HepG2 (cell line): ENCODE data around the gene TNFAIP8L1. TPM values are rescaled to one million over a fixed set of nuclear protein-coding genes. Genes with fewer than 3 reads are reported as not detected.

Source experiments
- ATF1 ChIP-seq: IDR thresholded peaks from 2 replicates; pipeline ENCODE4 v1.6.1; 2016; ENCODE audit warnings: mild to moderate bottlenecking, control low read depth
- ATF7-NPFF ChIP-seq: sonication (generic); formaldehyde crosslinking; IDR thresholded peaks from 2 replicates; pipeline ENCODE4 v1.8.1; 2023; ENCODE audit warnings: mild to moderate bottlenecking, low read depth, missing genetic modification reagents, moderate library complexity
- CENPBD1 ChIP-seq: sonication (generic); formaldehyde crosslinking; IDR thresholded peaks from 2 replicates; pipeline ENCODE4 v1.8.0; 2022; ENCODE audit warnings: missing genetic modification reagents, low read depth, mild to moderate bottlenecking, borderline replicate concordance
- CENPT ChIP-seq: sonication (generic); formaldehyde crosslinking; IDR thresholded peaks from 2 replicates; pipeline ENCODE4 v1.8.0; 2022; ENCODE audit warnings: low read depth, mild to moderate bottlenecking, moderate library complexity, missing genetic modification reagents
- CHD4 ChIP-seq: fragments of 200-600 bp; sonication (generic); IDR thresholded peaks from 2 replicates; pipeline ENCODE4 v1.7.0; 2017; ENCODE audit warnings: mild to moderate bottlenecking, low read length, borderline replicate concordance
- GABPB1 ChIP-seq: IDR thresholded peaks from 2 replicates; pipeline ENCODE4 v1.6.1; 2016; ENCODE audit warnings: mild to moderate bottlenecking, missing genetic modification reagents, moderate library complexity, missing compliant biosample characterization
- IKZF5 ChIP-seq: IDR thresholded peaks from 2 replicates; pipeline ENCODE4 v1.6.1; 2018; ENCODE audit warnings: missing genetic modification reagents, mild to moderate bottlenecking, missing compliant biosample characterization
- JUND ChIP-seq: sonication (generic); formaldehyde crosslinking; IDR thresholded peaks from 2 replicates; pipeline ENCODE4 v1.8.0; 2022; ENCODE audit warnings: mild to moderate bottlenecking, missing genetic modification reagents
- KAT8 ChIP-seq: IDR thresholded peaks from 2 replicates; pipeline ENCODE4 v1.6.1; 2016; ENCODE audit warnings: missing genetic modification reagents, missing compliant biosample characterization
- KDM1A ChIP-seq: IDR thresholded peaks from 2 replicates; pipeline ENCODE4 v1.6.1; 2016; ENCODE audit warnings: missing compliant biosample characterization
- MED13 ChIP-seq: sonication (generic); formaldehyde crosslinking; IDR thresholded peaks from 2 replicates; pipeline ENCODE4 v1.5.0; 2020; ENCODE audit warnings: missing genetic modification reagents
- MXD1 ChIP-seq: sonication (generic); formaldehyde crosslinking; IDR thresholded peaks from 2 replicates; pipeline ENCODE4 v1.4.0; 2020; ENCODE audit warnings: mild to moderate bottlenecking, missing genetic modification reagents
- PATZ1 ChIP-seq: sonication (generic); formaldehyde crosslinking; IDR thresholded peaks from 2 replicates; pipeline ENCODE4 v1.4.0; 2020; ENCODE audit warnings: missing genetic modification reagents
- PAX8 ChIP-seq: sonication (generic); formaldehyde crosslinking; IDR thresholded peaks from 2 replicates; pipeline ENCODE4 v1.8.0; 2022; ENCODE audit warnings: mild to moderate bottlenecking, missing genetic modification reagents, borderline replicate concordance
- PPARG ChIP-seq: conservative IDR thresholded peaks from 2 replicates; pipeline ENCODE4 v1.6.1; 2016; ENCODE audit warnings: missing biosample characterization, missing genetic modification reagents
- STAG1 ChIP-seq: sonication (generic); formaldehyde crosslinking; IDR thresholded peaks from 2 replicates; pipeline ENCODE4 v1.4.0; 2020; ENCODE audit warnings: missing genetic modification reagents
- THAP11 ChIP-seq: IDR thresholded peaks from 2 replicates; pipeline ENCODE4 v1.6.1; 2016; ENCODE audit warnings: missing biosample characterization, missing genetic modification reagents
- U2AF2 ChIP-seq: fragments of 200-400 bp; formaldehyde crosslinking; IDR thresholded peaks from 2 replicates; pipeline ENCODE4 v1.6.1; 2017; ENCODE audit warnings: low read depth, mild to moderate bottlenecking, low read length
- XRCC5 ChIP-seq: fragments of 200-400 bp; formaldehyde crosslinking; optimal IDR thresholded peaks from 2 replicates; pipeline ENCODE3; 2017; ENCODE audit warnings: mild to moderate bottlenecking, low read length
- ZNF225 ChIP-seq: sonication (generic); formaldehyde crosslinking; IDR thresholded peaks from 2 replicates; pipeline ENCODE4 v1.4.0; 2020; ENCODE audit warnings: mild to moderate bottlenecking, missing genetic modification reagents
- ZNF230 ChIP-seq: sonication (generic); formaldehyde crosslinking; IDR thresholded peaks from 2 replicates; pipeline ENCODE4 v1.4.0; 2020; ENCODE audit warnings: mild to moderate bottlenecking, missing genetic modification reagents
- ZNF274 ChIP-seq: sonication (generic); formaldehyde crosslinking; IDR thresholded peaks from 2 replicates; pipeline ENCODE4 v1.5.1; 2020; ENCODE audit warnings: mild to moderate bottlenecking, missing genetic modification reagents
- ZNF510 ChIP-seq: sonication (generic); formaldehyde crosslinking; IDR thresholded peaks from 2 replicates; pipeline ENCODE4 v1.4.0; 2020; ENCODE audit warnings: low read depth, mild to moderate bottlenecking, missing genetic modification reagents
- ZNF773 ChIP-seq: sonication (generic); formaldehyde crosslinking; IDR thresholded peaks from 2 replicates; pipeline ENCODE4 v1.4.0; 2020; ENCODE audit warnings: missing genetic modification reagents, borderline replicate concordance
- polyA plus RNA-seq, 8 experiments: library from polyadenylated mRNA; depleted of rRNA in 3 of 8; stranded (reverse) in 7 of 8; unstranded in 1 of 8; fragments of >200 nt; fragmentation: Illumina TruSeq in 4 of 8; extraction: Trizol in 4 of 8; gene quantifications; 2 replicates each; pipeline versions ENCODE4 v1.2.1 to v1.2.3, GENCODE V29; 2011 to 2016; ENCODE audit warnings: low read depth in 4 of 8, missing spikeins in 1 of 8, mixed read lengths in 1 of 8; ENCODE audit not compliant: insufficient read depth in 1 of 8
- total RNA-seq, 5 experiments: library from RNA; depleted of rRNA; stranded (reverse); fragments of >200 nt; fragmentation: Illumina TruSeq; extraction: Trizol; gene quantifications; 2 replicates each; pipeline ENCODE4 v1.2.3, GENCODE V29; 2016; ENCODE audit warnings: low read depth in 1 of 5

Gene TNFAIP8L1
- total and polyA plus RNA-seq, 2 of the 13 experiments (the other 11 are each of a cell fraction or from before 2014, with no cell fraction given) = 13.4 to 21.4 TPM

- TF ChIP-seq ZNF225 (CRISPR knock-in tag) = no peak
- TF ChIP-seq ZNF773 (CRISPR knock-in tag) = no peak
- no peak for TF ChIP-seq IKZF5
- TF ChIP-seq U2AF2 = no peak
- TF ChIP-seq CENPBD1 = no peak
- TF ChIP-seq MXD1 = peak; percentile 81
- no peak for TF ChIP-seq KDM1A (CRISPR knock-in tag)
- TF ChIP-seq CHD4 = no peak
- TF ChIP-seq ATF7-NPFF (CRISPR knock-in tag) = peak; percentile 22; the same call in 1 of the 2 replicates
- no peak for TF ChIP-seq ATF1
- TF ChIP-seq GABPB1 = peak; percentile 85
- no peak for TF ChIP-seq STAG1 (CRISPR knock-in tag)
- TF ChIP-seq THAP11 (CRISPR knock-in tag) = peak; percentile 86
- no peak for TF ChIP-seq MED13 (CRISPR knock-in tag)
- TF ChIP-seq ZNF274 (CRISPR knock-in tag) = peak; percentile 77
- TF ChIP-seq PAX8 = peak; percentile 73; the same call in 1 of the 2 replicates
- peak; percentile 69; the same call in 1 of the 2 replicates for TF ChIP-seq KAT8 (CRISPR knock-in tag)
- peak; percentile 67; the same call in 1 of the 2 replicates for TF ChIP-seq CENPT (CRISPR knock-in tag)
- peak; percentile 40 for TF ChIP-seq PATZ1 (CRISPR knock-in tag)
- TF ChIP-seq JUND (CRISPR knock-in tag) = peak; percentile 10; the same call in 1 of the 2 replicates
- TF ChIP-seq ZNF510 (CRISPR knock-in tag) = no peak
- TF ChIP-seq ZNF230 = peak; percentile 28
- TF ChIP-seq XRCC5 = no peak
- peak; percentile 21; the same call in 1 of the 2 replicates for TF ChIP-seq PPARG (CRISPR knock-in tag)
These were observed 30.6 kb downstream of the TNFAIP8L1 start, which contains the start of gene MYDGF (continued) for GRCh38 chr19:4669723-4670480.
